ENCODE measurements around the gene TCF19.
"Not testable (repeated sequence)": the region's sequence is repeated elsewhere in the genome, so short reads cannot be mapped to it uniquely, and the experiment has no call there.

TCF19 gene

DNA sequence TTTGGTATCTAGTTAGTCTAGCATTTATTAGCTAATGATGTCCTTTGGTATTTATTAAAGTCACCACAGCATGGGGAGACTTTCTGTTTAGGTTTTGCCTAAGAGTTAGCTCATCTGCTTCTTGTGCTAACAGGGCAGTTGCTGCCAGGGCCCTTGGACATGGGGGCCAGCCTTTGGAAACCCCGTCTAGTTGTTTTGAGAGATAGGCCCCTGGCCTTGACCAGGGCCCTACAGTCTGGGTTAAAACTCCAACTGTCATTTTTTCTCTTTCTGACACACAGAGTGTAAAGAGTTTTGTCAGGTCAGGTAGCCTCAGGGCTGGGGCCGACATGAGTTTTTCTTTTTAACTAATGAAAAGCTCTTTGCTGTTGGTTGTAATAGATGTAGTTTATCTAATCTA, 24.9 kb downstream of the TCF19 start:
- not testable (repeated sequence) for DNase-seq (ENCODE audit: low read depth)

DNA sequence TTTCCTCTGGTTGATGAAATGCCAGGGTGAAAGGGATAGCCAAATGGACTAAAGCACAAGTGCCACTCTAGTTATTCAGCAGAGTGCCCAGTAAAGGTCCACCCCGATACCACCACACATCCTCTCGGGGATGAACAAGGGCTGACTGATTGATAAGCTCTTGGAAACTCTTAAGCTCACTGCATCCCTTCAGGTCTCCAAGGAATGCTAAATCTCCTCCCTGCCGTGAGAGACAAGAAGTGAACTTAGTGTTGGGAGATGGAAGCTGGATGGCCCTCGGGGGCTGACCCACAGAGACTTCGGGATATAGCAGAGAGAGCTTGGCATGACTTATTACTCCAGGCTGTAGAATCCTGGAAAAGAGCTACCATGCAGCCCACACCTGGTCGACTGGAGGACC, 25.5 kb downstream of the TCF19 start:
- DNase-seq (ENCODE audit: low read depth) = not testable (repeated sequence)

DNA sequence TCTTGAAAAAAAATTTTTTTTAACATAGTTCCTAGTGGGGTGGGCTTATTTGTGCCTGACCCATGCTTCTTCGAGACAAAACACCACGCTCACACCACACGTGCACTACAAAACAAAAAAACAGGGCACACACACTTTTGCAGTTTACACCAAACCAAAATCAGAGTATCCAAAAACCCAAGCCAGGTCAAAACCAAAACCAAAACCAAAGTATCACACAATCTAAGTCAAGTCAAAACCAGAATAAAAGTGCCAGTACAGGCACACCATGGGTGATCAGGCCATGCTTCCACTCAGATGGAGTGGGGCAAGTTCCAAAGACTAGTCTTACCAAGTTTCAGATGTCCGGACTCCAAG, 27.3 kb downstream of the TCF19 start:
- DNase-seq (ENCODE audit: low read depth) = not testable (repeated sequence)

DNA sequence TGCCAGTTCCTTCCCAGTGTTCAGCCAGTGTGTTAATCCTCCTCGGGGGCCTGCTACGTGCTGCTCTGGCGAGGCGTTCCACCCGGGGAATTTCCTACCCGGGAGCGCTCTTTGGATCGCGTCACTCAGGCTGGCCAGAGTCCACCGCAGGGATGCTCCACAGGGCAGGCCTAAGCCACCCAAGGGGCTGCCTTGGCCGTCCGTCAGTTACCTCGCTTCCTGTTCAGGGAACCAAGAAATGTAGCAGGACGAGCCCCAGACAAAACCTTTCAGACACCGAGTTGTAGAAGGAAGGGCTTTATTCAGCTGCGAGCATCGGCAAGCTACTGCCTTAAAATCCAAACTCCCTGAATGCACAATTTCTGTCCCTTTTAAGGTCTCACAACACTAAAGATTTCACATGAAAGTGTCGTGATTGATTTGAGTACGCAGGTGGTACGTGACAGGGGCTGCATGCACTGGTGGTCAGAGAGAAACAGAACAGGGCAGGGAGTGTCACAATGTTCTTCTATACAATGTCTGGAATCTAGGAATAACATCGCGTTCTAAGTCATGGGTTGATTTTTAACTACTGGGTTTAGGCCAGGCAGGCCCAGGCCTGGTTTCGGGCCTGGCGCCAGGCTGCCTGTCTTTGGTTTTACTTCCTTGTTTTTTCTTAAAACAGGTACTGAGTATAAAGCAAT, 27.8 kb downstream of the TCF19 start:
- no peak for DNase-seq (ENCODE audit: low read depth)

DNA sequence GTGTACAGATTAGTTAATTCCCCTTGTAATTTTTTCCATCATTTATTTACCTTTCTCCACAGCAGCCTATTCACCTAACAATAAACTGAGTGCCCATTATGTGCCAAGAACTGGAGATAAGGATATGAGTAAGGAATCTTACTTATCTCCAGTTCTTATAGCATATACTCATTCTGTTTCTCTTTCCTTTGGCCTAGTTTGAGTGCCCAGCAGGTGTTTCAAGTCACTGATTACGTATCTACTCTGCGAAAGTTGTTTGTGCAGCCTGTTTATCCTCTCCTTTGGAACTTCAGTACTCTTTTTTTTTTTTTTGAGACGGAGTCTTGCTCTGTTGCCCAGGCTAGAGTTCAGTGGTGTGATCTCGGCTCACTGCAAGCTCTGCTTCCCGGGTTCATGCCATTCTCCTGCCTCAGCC, 29.4 kb downstream of the TCF19 start:
- DNase-seq (ENCODE audit: low read depth) = no peak

DNA sequence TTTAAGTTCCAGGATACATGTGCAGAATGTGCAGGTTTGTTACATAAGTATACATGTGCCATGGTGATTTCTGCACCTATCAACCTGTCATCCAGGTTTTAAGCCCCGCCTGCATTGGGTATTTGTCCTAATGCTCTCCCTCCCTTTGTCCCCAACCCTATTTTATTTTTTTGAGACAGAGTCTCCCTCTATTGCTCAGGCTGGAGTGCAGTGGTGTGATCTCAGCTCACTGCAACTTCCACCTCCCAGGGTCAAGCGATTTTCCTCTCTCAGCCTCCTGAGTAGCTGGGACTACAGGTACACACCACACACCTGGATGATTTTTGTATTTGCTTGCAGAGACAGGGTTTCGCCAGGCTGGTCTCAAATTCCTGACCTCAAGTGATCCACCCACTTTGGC, 30.8 kb downstream of the TCF19 start:
- not testable (repeated sequence) for DNase-seq (ENCODE audit: low read depth)

DNA sequence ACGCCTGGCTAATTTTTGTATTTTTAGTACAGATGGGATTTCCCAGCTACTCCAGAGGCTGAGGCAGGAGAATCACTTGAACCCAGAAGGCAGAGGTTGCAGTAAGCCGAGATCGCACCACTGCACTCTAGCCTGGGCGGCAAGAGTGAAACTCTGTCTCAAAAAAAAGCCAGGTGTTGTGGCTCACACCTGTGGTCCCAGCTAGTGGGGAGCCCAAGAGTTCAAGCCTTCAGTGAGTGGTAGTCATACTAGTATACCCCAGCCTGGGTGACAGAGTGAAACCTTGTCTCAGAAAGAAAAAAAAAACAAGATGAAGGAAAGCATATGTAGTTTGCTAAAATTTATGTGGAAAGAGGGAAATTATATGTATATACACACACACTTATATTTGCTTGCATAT, 32.1 kb downstream of the TCF19 start:
- no peak for DNase-seq (ENCODE audit: low read depth)

DNA sequence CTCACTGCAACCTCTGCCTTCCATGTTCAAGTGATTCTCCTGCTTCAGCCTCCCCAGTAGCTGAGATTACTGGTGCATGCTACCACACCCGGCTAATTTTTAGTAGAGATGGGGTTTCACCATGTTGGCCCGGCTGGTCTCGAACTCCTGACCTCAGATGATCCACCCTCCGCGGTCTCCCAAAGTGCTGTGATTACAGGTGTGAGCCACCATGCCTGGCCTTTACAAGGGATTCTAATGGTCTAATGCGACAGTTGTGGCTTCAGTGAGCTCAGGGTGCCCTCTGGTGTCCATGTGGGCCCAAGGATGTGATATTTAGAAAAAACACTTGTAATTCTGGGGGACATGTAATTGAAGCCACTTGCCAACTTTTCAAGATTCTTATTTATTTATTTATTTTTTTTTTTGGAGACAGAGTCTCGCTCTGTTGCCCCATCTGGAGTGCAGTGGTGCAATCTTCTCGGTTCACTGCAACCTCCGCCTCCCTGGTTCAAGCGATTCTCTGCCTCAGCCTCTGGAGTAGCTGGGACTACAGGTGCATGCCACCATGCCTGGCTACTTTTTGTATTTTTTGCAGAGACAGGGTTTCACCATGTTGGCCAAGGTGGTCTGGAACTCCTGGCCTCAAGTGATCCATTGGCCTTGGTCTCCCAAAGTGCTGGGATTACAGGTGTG, 34.2 kb downstream of the TCF19 start:
- DNase-seq (ENCODE audit: low read depth) = not testable (repeated sequence)

DNA sequence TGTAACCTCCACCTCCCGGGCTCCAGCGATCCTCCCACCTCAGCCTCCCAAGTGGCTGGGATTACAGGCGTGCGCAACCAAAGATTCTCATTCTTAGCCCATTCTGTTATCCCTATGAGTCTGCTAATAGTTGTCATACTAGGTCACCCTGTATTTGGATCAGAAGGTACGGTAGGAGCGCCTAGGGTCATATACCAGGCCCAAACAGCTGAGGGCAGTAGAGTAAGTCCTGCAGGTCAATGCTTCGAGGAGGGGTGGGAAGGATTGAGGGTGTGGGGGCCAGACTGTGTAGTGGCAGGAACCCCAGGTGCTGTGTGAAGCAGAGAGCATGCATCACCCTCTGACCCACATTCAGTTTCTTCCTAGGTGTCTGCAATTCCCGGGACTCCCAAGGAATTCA, 34.8 kb downstream of the TCF19 start:
- no peak for DNase-seq (ENCODE audit: low read depth)

DNA sequence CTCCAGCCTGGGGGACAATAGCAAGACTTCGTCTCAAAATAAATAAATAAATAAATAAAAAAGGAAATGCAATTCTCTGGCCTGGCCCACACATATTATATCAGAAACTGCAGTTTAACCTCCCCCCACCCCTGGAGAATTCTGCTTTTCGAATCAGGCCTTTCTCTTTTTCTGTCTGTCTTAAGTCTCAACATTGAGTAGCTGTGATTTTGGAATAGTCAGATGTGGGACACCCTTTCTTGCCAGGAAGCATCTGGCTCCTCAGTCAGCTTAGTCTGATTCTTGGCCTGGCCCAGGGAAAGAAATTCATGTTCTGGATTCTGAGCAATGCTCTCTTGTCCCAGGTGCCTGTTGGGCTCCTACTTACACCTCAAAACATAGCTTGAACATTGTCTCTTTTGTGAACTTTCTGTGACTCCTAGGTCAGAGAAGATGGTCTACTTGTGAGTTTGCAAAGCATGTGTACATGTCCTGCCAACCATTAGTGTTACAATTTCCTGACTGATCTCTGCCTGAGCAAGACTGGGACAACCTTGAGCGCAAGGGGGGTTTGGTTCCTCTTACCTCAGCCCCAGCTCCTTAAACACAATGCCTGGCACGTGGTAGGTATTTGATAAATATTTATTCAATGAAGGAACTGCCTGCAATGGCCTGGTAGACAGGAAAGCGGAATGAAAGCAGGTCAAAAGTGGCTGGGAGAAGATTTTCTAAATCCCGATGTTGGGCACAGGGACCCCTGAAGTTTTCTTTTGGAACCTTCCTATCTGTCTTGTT, 35.9 kb downstream of the TCF19 start:
- DNase-seq (ENCODE audit: low read depth) = no peak

DNA sequence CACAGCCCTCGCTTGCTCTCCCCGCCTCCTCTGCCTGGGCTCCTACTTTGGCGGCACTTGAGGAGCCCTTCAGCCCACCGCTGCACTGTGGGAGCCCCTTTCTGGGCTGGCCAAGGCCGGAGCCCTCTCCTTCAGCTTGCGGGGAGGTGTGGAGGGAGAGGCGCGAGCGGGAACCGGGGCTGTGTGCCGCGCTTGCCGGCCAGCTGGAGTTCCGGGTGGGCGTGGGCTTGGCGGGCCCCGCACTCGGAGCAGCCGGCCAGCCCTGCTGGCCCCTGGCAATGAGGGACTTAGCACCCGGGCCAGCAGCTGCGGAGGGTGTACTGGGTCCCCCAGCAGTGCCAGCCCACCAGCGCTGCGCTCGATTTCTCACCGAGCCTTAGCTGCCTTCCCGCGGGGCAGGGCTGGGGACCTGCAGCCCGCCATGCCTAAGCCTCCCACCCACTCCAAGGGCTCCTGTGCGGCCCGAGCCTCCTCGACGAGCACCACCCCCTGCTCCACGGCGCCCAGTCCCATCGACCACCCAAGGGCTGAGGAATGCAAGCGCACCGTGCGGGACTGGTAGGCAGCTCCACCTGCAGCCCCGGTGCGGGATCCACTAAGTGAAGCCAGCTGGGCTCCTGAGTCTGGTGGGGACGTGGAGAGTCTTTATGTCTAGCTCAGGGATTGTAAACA, 37.1 kb downstream of the TCF19 start:
- DNase-seq (ENCODE audit: low read depth) = not testable (repeated sequence)

DNA sequence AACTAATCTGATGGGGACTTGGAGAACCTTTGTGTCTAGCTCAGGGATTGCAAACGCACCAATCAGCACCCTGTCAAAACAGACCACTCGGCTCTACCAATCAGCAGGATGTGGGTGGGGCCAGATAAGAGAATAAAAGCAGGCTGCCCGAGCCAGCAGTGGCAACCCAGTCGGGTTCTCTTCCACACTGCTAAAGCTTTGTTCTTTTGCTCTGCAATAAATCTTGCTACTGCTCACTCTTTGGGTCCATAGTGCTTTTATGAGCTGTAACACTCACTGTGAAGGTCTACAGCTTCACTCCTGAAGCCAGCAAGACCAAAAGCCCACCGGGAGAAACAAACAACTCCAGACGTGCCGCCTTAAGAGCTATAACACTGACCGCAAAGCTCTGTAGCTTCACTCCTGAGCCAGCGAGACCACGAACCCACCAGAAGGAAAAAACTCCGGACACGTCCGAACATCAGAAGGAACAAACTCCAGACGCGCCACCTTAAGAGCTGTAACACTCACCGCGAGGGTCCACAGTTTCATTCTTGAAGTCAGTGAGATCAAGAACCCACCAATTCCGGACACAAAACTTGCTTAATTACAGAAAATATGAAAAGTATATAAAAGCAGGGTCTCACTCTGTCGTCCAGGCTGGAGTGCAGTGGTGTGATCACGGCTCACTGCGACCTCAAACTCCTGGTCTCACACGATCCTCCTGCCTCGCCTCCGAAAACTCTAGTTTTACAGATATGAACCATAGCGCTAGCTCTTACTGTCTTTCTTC, 38.0 kb downstream of the TCF19 start:
- DNase-seq (ENCODE audit: low read depth) = not testable (repeated sequence)

DNA sequence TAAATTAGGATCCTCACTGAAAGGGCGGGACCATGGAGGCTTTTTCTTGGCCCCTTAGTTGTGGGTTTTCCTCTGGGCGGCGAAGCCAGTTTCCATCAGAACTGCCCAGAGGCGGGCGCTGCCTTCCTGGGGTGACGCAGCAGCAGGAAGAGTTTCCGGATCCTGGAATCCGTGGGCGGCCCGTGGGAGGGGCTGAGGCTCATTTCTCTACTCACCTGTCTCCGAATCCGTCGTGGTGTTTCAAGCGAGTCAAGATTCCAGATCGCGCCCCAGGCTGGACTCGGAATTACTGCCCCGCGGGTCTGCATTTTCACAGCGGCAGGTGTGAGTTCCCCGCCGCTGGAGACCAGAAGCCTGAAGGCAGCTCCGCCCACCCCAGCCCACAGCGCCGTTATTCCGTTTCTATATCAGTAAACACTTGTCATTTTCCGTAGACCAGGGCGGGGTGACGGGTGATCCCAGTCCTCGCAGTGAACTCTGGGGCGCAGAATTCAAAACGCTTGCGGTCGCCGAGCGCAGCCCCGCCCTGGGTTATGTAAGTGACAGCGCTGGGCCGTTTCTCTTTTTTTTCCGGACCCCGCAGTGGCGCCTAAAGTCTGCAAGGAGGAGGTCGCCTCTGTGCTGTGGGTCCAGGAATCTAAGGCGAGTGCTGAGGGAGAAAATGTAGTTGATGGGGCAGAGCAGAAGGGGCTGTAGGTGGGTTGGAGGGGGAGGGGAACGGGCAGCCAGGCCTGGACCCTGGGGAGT, 39.3 kb downstream of the TCF19 start:
- peak; percentile 51 for DNase-seq (ENCODE audit: low read depth)

DNA sequence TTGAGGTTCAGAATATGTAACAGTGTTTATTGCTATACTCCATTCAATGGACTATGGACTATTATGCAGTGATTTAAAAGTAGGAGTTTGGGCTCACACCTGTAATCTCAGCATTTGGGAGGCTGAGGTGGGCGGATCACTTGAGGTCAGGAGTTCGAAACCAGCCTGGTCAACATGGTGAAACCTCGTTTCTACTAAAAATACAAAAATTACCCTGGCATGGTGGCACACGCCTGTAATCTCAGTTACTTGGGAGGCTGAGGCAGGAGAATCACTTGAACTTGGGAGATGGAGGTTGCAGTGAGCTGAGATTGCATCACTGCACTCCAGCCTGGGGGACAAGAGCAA, 40.7 kb downstream of the TCF19 start:
- not testable (repeated sequence) for DNase-seq (ENCODE audit: low read depth)

DNA sequence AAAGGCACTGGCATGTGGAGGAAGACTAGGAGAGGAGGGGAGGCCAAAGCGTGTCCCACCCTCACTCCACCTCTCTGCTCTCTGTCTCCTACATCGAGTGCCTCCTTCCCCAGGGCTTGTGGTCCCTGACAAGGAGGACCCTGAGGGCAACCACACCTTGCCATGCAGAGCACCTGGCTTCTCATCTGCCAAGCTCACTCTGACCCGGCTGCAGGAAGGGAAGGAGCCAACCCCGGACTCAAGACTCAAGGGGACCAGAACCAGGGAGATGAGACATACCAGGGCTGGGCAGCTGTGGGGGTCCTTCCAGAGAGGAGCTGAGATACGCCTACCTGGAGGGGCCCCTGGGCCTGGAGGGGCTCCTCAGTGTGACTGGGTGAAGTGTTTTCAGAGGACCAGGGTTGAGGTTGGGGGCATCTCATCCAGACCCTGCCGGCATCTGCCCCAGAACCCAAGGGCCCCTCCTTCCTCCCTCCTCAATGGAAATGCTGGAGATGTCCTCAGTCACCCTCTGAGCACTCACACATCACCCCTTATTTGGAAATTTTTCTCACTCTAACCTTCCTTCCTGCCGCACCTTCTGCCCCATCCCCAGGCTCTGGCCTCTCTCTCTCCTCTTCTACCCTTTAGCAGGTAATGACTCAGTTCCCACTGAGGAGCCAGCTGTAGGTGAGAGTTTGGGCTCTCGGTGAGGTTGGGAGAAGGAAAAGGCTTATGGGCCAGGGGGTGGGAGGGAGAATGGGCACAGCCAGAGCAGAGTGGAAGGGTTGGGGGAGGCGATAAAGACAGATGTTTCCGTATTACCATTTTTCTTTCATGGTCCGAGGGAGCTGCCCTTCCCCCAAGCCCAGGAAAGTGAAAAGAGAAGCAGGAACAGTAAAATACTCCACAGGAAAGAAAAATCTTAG, 44.1 kb downstream of the TCF19 start:
- DNase-seq (ENCODE audit: low read depth) = no peak

DNA sequence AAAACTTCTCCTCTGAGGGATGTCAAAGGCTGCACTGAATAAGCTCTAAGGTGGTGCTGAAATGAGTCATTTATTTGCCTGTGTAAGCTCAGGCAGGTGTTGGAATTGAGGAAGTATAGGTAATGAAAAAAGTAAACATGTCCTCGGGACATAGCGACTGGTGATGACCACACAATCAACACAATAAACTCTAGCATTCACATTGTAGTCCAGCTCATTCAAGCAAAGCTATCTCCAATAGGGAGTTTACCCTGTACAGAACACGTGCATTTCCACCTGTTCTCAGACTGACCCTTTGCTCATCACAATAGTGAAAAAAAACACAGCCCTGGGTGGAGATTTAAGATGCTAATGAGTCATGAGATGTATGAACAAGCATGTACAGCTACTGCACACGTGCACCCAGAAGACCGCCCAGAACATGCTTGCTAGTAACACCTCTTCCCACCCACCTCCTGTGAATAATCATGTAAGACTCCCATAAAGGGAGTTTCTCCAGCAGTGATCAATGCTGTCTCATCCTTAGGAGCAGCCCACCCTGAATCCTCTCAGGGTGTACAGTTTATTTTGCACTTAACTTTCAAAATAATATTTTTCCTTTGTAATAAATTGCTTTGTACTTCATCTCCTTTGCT, 45.1 kb downstream of the TCF19 start:
- peak; percentile 36 for DNase-seq (ENCODE audit: low read depth)

DNA sequence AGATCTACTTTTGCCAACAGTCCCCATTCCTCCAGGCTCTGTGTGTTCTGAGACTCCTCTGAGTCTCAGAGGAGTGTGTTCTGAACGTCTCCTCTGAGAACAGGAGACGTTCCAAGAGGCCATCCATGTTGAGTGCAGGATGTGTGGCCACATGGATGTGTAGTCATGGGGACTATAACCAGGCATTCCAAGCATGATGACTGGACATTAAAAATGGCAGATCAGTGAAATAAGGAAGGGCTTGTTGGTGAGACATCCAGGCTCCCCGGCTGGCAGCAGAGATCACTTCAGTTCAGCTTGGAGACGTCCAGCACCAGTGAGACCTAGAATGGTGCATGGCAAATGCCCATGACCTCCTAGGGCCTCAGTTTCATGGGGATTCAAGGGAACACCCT, 46.4 kb downstream of the TCF19 start:
- no peak for DNase-seq (ENCODE audit: low read depth)

DNA sequence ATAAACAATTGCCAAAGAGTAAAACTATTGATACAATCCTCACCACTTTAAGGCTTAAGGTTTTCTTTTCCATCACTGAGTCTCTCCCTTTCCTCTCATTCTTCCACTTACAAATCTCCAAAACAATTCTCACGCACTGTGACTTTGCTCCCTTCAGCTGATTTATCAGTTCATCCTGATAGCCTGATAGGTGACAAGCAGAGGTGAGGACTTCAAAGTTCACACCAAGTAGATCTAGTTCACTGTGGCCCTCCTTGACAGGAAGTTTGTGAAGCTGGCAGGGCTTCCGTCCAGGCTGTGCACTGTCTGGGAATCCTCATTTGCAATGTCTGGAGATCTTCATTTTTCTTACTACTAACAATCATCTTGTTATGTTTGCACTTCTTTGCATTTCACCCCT, 47.2 kb downstream of the TCF19 start:
- no peak for DNase-seq (ENCODE audit: low read depth)

DNA sequence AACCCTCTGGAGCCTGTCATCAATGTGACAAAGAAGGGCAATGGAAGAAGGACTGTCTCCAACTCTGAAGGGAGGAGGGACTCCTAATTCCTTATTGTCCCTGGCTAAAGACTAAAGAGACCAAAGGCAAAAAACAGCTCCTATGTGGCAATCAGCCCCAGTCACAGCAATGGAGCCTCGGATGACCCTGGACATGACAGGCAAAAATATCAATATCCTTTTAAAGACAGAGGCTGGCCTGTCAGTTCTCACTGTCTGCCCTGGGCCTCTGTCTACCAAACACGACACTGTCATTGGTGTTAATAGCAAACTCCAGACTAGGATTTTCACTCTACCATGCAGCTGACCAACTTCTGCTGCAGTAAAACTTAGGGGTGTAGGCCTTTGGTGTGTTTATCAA, 50.1 kb downstream of the TCF19 start:
- DNase-seq (ENCODE audit: low read depth) = no peak

DNA sequence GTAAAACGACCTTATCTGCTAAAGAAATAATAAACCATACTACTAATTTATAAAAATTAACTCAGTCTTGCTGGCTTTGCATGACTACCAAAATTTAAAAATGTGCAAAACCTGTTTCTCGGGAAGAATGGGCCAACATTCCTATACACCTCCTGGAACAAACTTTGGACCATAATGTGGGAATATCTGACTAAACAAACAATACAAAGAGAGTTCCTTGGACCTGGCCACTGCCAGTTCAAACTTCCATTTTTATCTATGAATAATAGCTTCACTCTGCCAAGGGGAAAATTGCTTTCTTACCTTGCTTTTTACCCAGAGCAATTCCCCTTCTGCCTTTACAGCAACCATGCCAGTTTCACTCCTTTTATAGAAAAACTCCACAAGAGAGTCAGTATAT, 50.7 kb downstream of the TCF19 start:
- DNase-seq (ENCODE audit: low read depth) = no peak

Measured in fibroblast of the conjunctiva (primary cell).